Measurements from ENCODE around the gene MTHFD2L. TPM values are rescaled to one million over a fixed set of nuclear protein-coding genes. Genes with fewer than 3 reads are reported as not detected.

The MTHFD2L gene
- total and polyA plus RNA-seq, 9 of the 15 experiments (the other 6 are each of a cell fraction or from before 2014, with no cell fraction given): 10.0 to 39.0 (median 26.0) TPM

GRCh38 chr4:74316397-74316796 lies 158.5 kb downstream of the MTHFD2L start (continued):
- TF ChIP-seq KDM4B (IDR thresholded peaks at IDR 0.05; ENCODE audit: borderline replicate concordance in 2 of 2, low read depth in 1 of 2) (no peak), ZNF175 (CRISPR knock-in tag; IDR thresholded peaks at IDR 0.05; ENCODE audit: low read depth) (no peak), ATF3 (IDR thresholded peaks at IDR 0.05) (peak; percentile 68), ATF3 (CRISPR knock-in tag; conservative IDR thresholded peaks at IDR 0.05) (no peak), ARID1B (IDR thresholded peaks at IDR 0.05) (no peak), ATF7 (IDR thresholded peaks at IDR 0.05) (peak; percentile 39; the same call in 1 of the 2 replicates), TRIM28 (IDR thresholded peaks at IDR 0.05) (no peak), ZNF507 (tag; conservative IDR thresholded peaks at IDR 0.05) (no peak), TRIM24 (IDR thresholded peaks at IDR 0.05) (peak in 1 of 2 experiments; percentile 32; a peak in 1 of 4 replicates), PKNOX1 (IDR thresholded peaks at IDR 0.05) (no peak), SREBF2 (CRISPR knock-in tag; IDR thresholded peaks at IDR 0.05) (no peak), DLX4 (CRISPR knock-in tag; IDR thresholded peaks at IDR 0.05) (no peak), BRCA1 (IDR thresholded peaks at IDR 0.05) (no peak), BRCA1 (CRISPR knock-in tag; IDR thresholded peaks at IDR 0.05) (no peak), ZNF695 (CRISPR knock-in tag; IDR thresholded peaks at IDR 0.05) (no peak), SMC3 (conservative IDR thresholded peaks at IDR 0.05; ENCODE audit: insufficient read depth, low read depth, low read length) (no peak), SFPQ (IDR thresholded peaks at IDR 0.05; ENCODE audit: low read depth, low read length) (no peak), DDX20 (tag; IDR thresholded peaks at IDR 0.05; ENCODE audit: low read depth) (no peak), MAFG (tag; conservative IDR thresholded peaks at IDR 0.05) (peak; percentile 46; the same call in 1 of the 2 replicates), RBM39 (optimal IDR thresholded peaks at IDR 0.05; ENCODE audit: low read depth, low read length) (no peak), ARID3B (CRISPR knock-in tag; IDR thresholded peaks at IDR 0.05; ENCODE audit: borderline replicate concordance) (no peak)

Data from K562 (cell line).